Panc1 (cell line): ENCODE results near the gene SPSB1. TPM values are rescaled to one million over a fixed set of nuclear protein-coding genes. Genes with fewer than 3 reads are reported as not detected.
"Not testable (repeated sequence)": the region's sequence is repeated elsewhere in the genome, so short reads cannot be mapped to it uniquely, and the experiment has no call there.

ENCODE experiments used
- ATAC-seq: fragments of 200-7000 bp; cut with Tn5 transposase; 2 replicates; pipeline ENCODE4 v1.9.1; 2020; ENCODE audit warnings: mild to moderate bottlenecking, moderate library complexity
- BruUV-seq: library from RNA; stranded (reverse); fragments of 400-500 nt; replicated peaks from 2 replicates; lab custom pipeline; 2021; lab: Mats Ljungman, UMichigan
- CTCF ChIA-PET: fragments of 300-600 bp; sonication (Branson Sonifier 250); formaldehyde crosslinking; loops from one replicate; lab custom pipeline; 2022; ENCODE audit warnings: antibody characterized with exemption; lab: Charles Lee
- POLR2A ChIA-PET: fragments of 300-600 bp; sonication (Branson Sonifier 250); formaldehyde crosslinking; loops from one replicate; lab custom pipeline; 2022; ENCODE audit warnings: antibody characterized with exemption; lab: Charles Lee
- DNase-seq: peaks from one replicate; pipeline ENCODE4 v3.0.0-alpha.2; 2010; ENCODE audit warnings: low read depth, low spot score
- H3K27ac ChIP-seq: 2 replicates; pipeline ENCODE4 v1.5.1; 2011; ENCODE audit warnings: mild to moderate bottlenecking, low read length, inconsistent platforms
- H3K27me3 ChIP-seq: fragments of 200-500 bp; sonication (Bioruptor generic); 2 replicates; pipeline ENCODE4 v1.6.0; 2014; ENCODE audit warnings: low read length, inconsistent platforms; ENCODE audit not compliant: control insufficient read depth, insufficient read depth
- H3K36me3 ChIP-seq: fragments of 200-500 bp; sonication (Bioruptor generic); 2 replicates; pipeline ENCODE4 v1.5.1; 2014; ENCODE audit warnings: inconsistent platforms, mild to moderate bottlenecking, low read length, moderate library complexity; ENCODE audit not compliant: control insufficient read depth, insufficient read depth
- H3K4me1 ChIP-seq: 2 replicates; pipeline ENCODE4 v1.5.1; 2011; ENCODE audit warnings: inconsistent platforms, mild to moderate bottlenecking, low read length, moderate library complexity; ENCODE audit not compliant: control insufficient read depth, insufficient read depth
- H3K4me3 ChIP-seq, 2 experiments: 2 replicates each; pipeline ENCODE4 v1.5.1; 2011 to 2012; ENCODE audit warnings: low read depth in 2 of 2, low read length in 2 of 2, mild to moderate bottlenecking in 2 of 2, inconsistent platforms in 1 of 2, moderate library complexity in 1 of 2
- H3K9me3 ChIP-seq: fragments of 200-500 bp; sonication (Bioruptor generic); 2 replicates; pipeline ENCODE4 v1.5.1; 2014; ENCODE audit warnings: low read depth, mild to moderate bottlenecking, inconsistent platforms, low read length, moderate library complexity; ENCODE audit not compliant: control insufficient read depth, insufficient read depth
- POLR2AphosphoS5 ChIP-seq: IDR thresholded peaks from 2 replicates; pipeline ENCODE4 v1.6.1; 2012; ENCODE audit warnings: mild to moderate bottlenecking, low read depth, low read length, moderate library complexity
- SIN3A ChIP-seq: IDR thresholded peaks from 2 replicates; pipeline ENCODE4 v1.6.1; 2012; ENCODE audit warnings: low read depth, mild to moderate bottlenecking, low read length, moderate library complexity, borderline replicate concordance; ENCODE audit not compliant: insufficient read depth
- TCF7L2 ChIP-seq: IDR thresholded peaks from 2 replicates; pipeline ENCODE4 v1.6.1; 2011; ENCODE audit warnings: mild to moderate bottlenecking, low read depth, low read length, inconsistent platforms
- in situ Hi-C: cut with HindIII; loops from 2 replicates; pipeline ENCODE4 v1.10.0; 2016; ENCODE audit warnings: low sequenced_read_pairs, low pct_unique_long_range_greater_than_20kb
- intact Hi-C: fragments of 100-400 bp; cut with micrococcal nuclease; formaldehyde crosslinking; loops from one replicate; pipeline ENCODE4 v1.10.0; 2022; ENCODE audit not compliant: unreplicated experiment
- total RNA-seq: library from RNA; stranded (reverse); gene quantifications from one replicate; pipeline ENCODE4 v1.2.1, GENCODE V29; 2021; ENCODE audit not compliant: unreplicated experiment
- TF ChIP-seq, protein P1 (sequence below), 2 experiments: IDR thresholded peaks; 2 replicates each; pipeline ENCODE4 v1.6.1; 2011 to 2012; ENCODE audit warnings: low read depth in 2 of 2, control low read depth in 1 of 2, low read length in 1 of 2, mild to moderate bottlenecking in 1 of 2, moderate library complexity in 1 of 2; ENCODE audit not compliant: insufficient read depth in 1 of 2
- TF ChIP-seq, protein P2 (sequence below): fragments of 450-650 bp; IDR thresholded peaks from 2 replicates; pipeline ENCODE4 v1.5.1; 2017; ENCODE audit warnings: mild to moderate bottlenecking

The SPSB1 gene
- total RNA-seq, 1 experiment from 2014 or later, result 73.7 TPM

DNA sequence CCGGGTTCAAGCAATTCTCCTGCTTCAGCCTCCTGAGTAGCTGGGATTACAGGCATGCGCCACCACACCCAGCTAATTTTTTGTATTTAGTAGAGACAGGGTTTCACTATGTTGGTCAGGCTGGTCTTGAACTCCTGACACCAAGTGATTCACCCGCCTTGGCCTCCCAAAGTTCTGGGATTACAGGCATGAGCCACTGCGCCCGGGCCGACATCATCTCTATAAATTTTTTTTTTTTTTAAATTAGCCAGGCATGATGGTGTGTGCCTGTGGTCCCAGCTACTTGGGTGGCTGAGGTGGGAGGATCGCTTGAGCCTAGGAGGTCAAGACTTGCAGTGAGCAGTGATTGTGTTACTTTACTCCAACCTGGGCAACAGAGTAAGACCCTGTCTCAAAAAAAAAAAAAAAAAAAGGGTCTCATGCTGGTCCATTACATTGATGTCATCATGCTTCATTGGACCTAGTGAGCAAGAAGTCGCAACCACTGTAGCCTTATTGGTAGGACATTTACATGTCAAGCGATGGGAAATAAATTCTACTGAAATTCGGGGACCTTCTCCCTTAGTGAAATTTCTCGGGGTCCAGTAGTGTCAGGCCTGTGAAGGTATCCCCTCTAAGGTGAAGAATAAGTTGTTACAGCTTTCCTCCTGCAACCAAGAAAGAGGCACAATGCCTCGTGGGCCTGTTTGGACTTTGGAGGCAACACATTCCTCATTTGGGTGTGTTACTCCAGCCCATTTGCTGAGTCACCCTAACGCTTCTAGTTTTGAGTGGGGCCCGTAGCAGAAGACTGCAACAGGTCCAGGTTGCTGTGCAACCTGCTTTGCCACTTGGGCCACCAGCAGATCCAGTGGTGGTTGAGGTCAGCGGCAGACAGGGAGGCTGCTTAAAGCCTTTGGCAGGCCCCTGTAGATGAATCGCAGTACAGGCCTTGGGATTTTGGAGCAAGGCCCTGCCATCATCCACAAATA is 7.2 kb downstream of the SPSB1 start:
- CTCF ChIA-PET, DNase-seq, BruUV-seq, H3K9me3 ChIP-seq, intact Hi-C loops, H3K36me3 ChIP-seq, POLR2A ChIA-PET, ATAC-seq, H3K27me3 ChIP-seq, H3K4me3 ChIP-seq, in situ Hi-C loops: not testable (repeated sequence)
- 0 out of 2 replicates have a peak overlapping the region, but pooled peaks have one; percentile 0 for H3K27ac ChIP-seq
- peaks cover 59% of the 10 kb centered on the region for H3K4me1 ChIP-seq

DNA sequence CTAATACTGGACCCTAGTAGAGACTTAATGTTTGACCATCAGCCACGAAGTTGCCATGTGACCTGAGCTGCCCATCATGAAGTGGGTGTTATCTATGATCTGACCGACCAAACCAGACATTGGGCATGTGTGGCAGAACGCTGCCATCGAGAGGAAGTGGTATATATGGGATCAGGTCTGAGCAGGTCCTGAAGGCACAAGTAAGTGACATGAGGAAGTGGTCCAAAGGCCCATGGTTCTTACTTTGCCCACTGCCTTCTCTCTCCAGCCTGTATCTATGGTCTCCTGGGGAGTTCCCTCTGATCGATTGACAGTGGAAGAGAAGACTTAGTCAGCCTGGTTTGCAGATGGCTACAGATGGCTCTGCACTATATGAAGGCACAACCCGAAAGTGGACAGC is 7.9 kb downstream of the SPSB1 start:
- intact Hi-C loops (no loop called here), in situ Hi-C loops (no loop called here)
- Histone ChIP-seq H3K9me3 (no peaks in the 10 kb centered on the region), H3K27ac (0 out of 2 replicates have a peak overlapping the region, but pooled peaks have one; percentile 0), H3K4me3 (no peak overlapping the region), H3K4me1 (peaks cover 52% of the 10 kb centered on the region), H3K36me3 (no peaks in the 10 kb centered on the region), H3K27me3 (no peaks in the 10 kb centered on the region)
- ATAC-seq, result no peak
- BruUV-seq, result no TSS peak
- no peak for DNase-seq
- TF ChIP-seq POLR2AphosphoS5, result no peak
- TF ChIP-seq SIN3A, result no peak
- ChIA-PET CTCF (no interaction called here), POLR2A (no interaction called here)

DNA sequence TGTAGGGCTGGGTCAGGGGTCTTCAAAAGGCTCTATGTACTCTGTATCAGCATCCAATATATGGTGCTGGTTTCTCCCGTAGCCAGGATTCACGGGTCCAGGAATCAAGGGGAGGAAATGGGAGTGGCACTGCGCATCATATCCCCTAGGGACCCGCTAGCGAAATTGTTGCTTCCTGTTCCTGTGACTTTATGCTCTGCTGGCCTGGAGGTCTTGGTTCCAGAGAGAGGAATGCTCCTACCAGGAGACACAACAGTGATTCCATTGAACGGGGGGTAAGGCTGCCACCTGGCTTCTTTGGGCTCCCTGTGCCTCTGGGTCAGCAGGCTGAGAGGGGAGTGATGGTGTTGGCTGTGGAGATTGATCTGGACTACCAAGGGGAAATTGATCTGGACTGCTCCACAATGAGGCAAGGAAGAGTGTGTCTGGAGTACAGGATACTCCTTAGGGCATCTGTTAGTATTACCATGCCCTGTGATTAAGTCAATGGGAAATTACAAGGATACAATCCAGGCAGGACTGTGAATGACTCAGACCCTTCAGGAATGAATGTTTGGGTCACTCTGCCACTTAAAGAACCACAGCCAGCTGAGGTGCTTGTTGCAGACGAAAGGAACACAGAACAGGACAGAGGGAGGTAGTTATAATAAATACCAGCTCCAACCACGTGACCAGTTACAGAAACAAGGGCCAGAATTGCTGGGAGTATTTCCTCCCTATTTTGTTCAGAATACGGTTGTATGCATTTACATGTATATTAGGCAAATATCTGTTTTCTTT is 10.2 kb downstream of the SPSB1 start:
- intact Hi-C loops, result no loop called here
- ATAC-seq (peak; percentile 86), DNase-seq (no peak)
- ChIA-PET POLR2A (no interaction called here), CTCF (no interaction called here)
- Histone ChIP-seq H3K4me3 (peak overlapping the region in 1 of 2 experiments; percentile 9; a peak in 1 of 4 replicates), H3K27me3 (no peaks in the 10 kb centered on the region), H3K27ac (peak overlapping the region; percentile 62), H3K4me1 (peaks cover 28% of the 10 kb centered on the region), H3K9me3 (no peaks in the 10 kb centered on the region), H3K36me3 (no peaks in the 10 kb centered on the region)
- TF ChIP-seq, protein P1, sequence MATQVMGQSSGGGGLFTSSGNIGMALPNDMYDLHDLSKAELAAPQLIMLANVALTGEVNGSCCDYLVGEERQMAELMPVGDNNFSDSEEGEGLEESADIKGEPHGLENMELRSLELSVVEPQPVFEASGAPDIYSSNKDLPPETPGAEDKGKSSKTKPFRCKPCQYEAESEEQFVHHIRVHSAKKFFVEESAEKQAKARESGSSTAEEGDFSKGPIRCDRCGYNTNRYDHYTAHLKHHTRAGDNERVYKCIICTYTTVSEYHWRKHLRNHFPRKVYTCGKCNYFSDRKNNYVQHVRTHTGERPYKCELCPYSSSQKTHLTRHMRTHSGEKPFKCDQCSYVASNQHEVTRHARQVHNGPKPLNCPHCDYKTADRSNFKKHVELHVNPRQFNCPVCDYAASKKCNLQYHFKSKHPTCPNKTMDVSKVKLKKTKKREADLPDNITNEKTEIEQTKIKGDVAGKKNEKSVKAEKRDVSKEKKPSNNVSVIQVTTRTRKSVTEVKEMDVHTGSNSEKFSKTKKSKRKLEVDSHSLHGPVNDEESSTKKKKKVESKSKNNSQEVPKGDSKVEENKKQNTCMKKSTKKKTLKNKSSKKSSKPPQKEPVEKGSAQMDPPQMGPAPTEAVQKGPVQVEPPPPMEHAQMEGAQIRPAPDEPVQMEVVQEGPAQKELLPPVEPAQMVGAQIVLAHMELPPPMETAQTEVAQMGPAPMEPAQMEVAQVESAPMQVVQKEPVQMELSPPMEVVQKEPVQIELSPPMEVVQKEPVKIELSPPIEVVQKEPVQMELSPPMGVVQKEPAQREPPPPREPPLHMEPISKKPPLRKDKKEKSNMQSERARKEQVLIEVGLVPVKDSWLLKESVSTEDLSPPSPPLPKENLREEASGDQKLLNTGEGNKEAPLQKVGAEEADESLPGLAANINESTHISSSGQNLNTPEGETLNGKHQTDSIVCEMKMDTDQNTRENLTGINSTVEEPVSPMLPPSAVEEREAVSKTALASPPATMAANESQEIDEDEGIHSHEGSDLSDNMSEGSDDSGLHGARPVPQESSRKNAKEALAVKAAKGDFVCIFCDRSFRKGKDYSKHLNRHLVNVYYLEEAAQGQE (IDR thresholded peaks at IDR 0.05; ENCODE audit: insufficient read depth in 1 of 2, low read depth in 2 of 2, low read length in 1 of 2), result no peak
- TF ChIP-seq POLR2AphosphoS5 (no peak), TCF7L2 (no peak), SIN3A (no peak)
- TF ChIP-seq, protein P2, sequence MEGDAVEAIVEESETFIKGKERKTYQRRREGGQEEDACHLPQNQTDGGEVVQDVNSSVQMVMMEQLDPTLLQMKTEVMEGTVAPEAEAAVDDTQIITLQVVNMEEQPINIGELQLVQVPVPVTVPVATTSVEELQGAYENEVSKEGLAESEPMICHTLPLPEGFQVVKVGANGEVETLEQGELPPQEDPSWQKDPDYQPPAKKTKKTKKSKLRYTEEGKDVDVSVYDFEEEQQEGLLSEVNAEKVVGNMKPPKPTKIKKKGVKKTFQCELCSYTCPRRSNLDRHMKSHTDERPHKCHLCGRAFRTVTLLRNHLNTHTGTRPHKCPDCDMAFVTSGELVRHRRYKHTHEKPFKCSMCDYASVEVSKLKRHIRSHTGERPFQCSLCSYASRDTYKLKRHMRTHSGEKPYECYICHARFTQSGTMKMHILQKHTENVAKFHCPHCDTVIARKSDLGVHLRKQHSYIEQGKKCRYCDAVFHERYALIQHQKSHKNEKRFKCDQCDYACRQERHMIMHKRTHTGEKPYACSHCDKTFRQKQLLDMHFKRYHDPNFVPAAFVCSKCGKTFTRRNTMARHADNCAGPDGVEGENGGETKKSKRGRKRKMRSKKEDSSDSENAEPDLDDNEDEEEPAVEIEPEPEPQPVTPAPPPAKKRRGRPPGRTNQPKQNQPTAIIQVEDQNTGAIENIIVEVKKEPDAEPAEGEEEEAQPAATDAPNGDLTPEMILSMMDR, result no peak
- no TSS peak for BruUV-seq
- in situ Hi-C loops, result no loop called here
